GM12878 (cell line): ENCODE measurements around the gene FBXW10B. TPM values are rescaled to one million over a fixed set of nuclear protein-coding genes. Genes with fewer than 3 reads are reported as not detected.
"Not testable (repeated sequence)": the region's sequence is repeated elsewhere in the genome, so short reads cannot be mapped to it uniquely, and the experiment has no call there.

Experiments
- ATAC-seq: fragments of 200-7000 bp; cut with Tn5 transposase; 3 replicates; pipeline ENCODE4 v1.9.1; 2020; ENCODE audit warnings: mild to moderate bottlenecking, moderate library complexity
- BruUV-seq: library from RNA; stranded (reverse); fragments of 400-500 nt; replicated peaks from 2 replicates; lab custom pipeline; 2021; lab: Mats Ljungman, UMichigan
- CTCF ChIA-PET: fragments of 300-600 bp; sonication (Branson Sonifier 250); formaldehyde crosslinking; extraction: SDS; loops from one replicate; lab custom pipeline; 2021; ENCODE audit warnings: inconsistent platforms; lab: Yijun Ruan, JAX
- POLR2A ChIA-PET: fragments of 350-600 bp; formaldehyde crosslinking; extraction: SDS; loops from one replicate; lab custom pipeline; 2021; ENCODE audit warnings: inconsistent platforms; lab: Charles Lee
- RAD21 ChIA-PET: fragments of 300-600 bp; sonication (Branson Sonifier 250); formaldehyde crosslinking; loops from one replicate; lab custom pipeline; 2023; ENCODE audit warnings: antibody characterized with exemption; ENCODE audit not compliant: unreplicated experiment; lab: Charles Lee
- SMC1A ChIA-PET: fragments of 300-600 bp; sonication (Branson Sonifier 250); formaldehyde crosslinking; loops from one replicate; lab custom pipeline; 2023; ENCODE audit not compliant: unreplicated experiment, uncharacterized antibody; lab: Charles Lee
- DNase-seq: peaks from one replicate; pipeline ENCODE4 v3.0.0-alpha.2; 2011; ENCODE audit warnings: low read depth, low spot score
- FAIRE-seq: peaks from 3 replicates; lab custom pipeline; 2011; peaks lifted over from hg19 to GRCh38; lab: Jason Lieb, UNC
- H2AFZ ChIP-seq: 2 replicates; pipeline ENCODE4 v1.6.0; 2011; ENCODE audit warnings: low read depth, low read length, control low read depth; ENCODE audit not compliant: control insufficient read depth
- H3K27ac ChIP-seq: 2 replicates; pipeline ENCODE4 v1.5.1; 2011; ENCODE audit warnings: control low read depth; ENCODE audit not compliant: control insufficient read depth, insufficient read depth
- H3K27me3 ChIP-seq, 2 experiments: replicated peaks in 1 of 2; 2 replicates each; pipeline versions ENCODE4 v1.6.0 to v1.6.1; 2011; ENCODE audit warnings: low read length in 1 of 2; ENCODE audit not compliant: control insufficient read depth in 2 of 2, insufficient read depth in 2 of 2
- H3K36me3 ChIP-seq, 2 experiments: 2 replicates each; pipeline ENCODE4 v1.5.1; 2011; ENCODE audit warnings: low read length in 1 of 2; ENCODE audit not compliant: control insufficient read depth in 2 of 2, insufficient read depth in 2 of 2
- H3K4me1 ChIP-seq: 2 replicates; pipeline ENCODE4 v1.6.1; 2011; ENCODE audit warnings: mild to moderate bottlenecking, low read length, moderate library complexity, mixed read lengths; ENCODE audit not compliant: control insufficient read depth, insufficient read depth
- H3K4me2 ChIP-seq: 2 replicates; pipeline ENCODE4 v1.6.0; 2011; ENCODE audit warnings: control low read depth; ENCODE audit not compliant: control insufficient read depth, insufficient read depth
- H3K4me3 ChIP-seq: fragments of 200-600 bp; sonication (generic); 2 replicates; pipeline ENCODE4 v1.5.1; 2016
- H3K79me2 ChIP-seq: 2 replicates; pipeline ENCODE4 v1.6.0; 2011; ENCODE audit warnings: low read length; ENCODE audit not compliant: control insufficient read depth, insufficient read depth
- H3K9ac ChIP-seq: 2 replicates; pipeline ENCODE4 v1.8.0; 2011; ENCODE audit warnings: low read length, control low read depth, mixed read lengths; ENCODE audit not compliant: control insufficient read depth, insufficient read depth
- H3K9me3 ChIP-seq: replicated peaks from 3 replicates; pipeline ENCODE4 v1.5.1; 2011; ENCODE audit warnings: mild to moderate bottlenecking, low read length; ENCODE audit not compliant: control insufficient read depth, insufficient read depth
- H4K20me1 ChIP-seq: 2 replicates; pipeline ENCODE4 v1.6.0; 2011; ENCODE audit not compliant: control insufficient read depth, insufficient read depth
- WGBS: methylation state at CpG from one replicate; pipeline ENCODE4 v1.1.6; 2016; ENCODE audit warnings: low lambda C conversion rate; ENCODE audit not compliant: insufficient replicate concordance, insufficient coverage; ENCODE audit errors: missing lambda C conversion rate; 5-methylcytosine and 5-hydroxymethylcytosine counted together
- in situ Hi-C: fragments of 300-500 bp; cut with MboI; formaldehyde crosslinking; loops from 9 replicates; pipeline ENCODE4 v1.14.3; 2018; ENCODE audit warnings: mixed read lengths
- intact Hi-C: fragments of 100-400 bp; cut with micrococcal nuclease; formaldehyde crosslinking; loops from one replicate; pipeline ENCODE4 v1.14.2; 2022; ENCODE audit not compliant: unreplicated experiment
- polyA plus RNA-seq, 11 experiments: library from polyadenylated mRNA; depleted of rRNA in 4 of 11; unstranded in 6 of 11; stranded (reverse) in 5 of 11; fragments of >200 nt; fragmentation: Nextera tagmentation in 4 of 11; fragmentation: Illumina TruSeq in 1 of 11; extraction: Ambion mirVana in 4 of 11; extraction: Trizol in 1 of 11; gene quantifications; 1 replicate in 1 of 11; 2 replicates in 10 of 11; pipeline versions ENCODE4 v1.2.1 to v1.2.3, GENCODE V29; 2011 to 2016; ENCODE audit warnings: inconsistent platforms in 2 of 11, missing spikeins in 2 of 11, low read depth in 1 of 11
- total RNA-seq, 4 experiments: library from RNA; depleted of rRNA in 3 of 4; stranded (reverse); fragments of >200 nt in 3 of 4; fragmentation: Illumina TruSeq in 1 of 4; extraction: Trizol in 1 of 4; gene quantifications; 2 replicates each; pipeline versions ENCODE4 v1.2.1 to v1.2.3, GENCODE V29; 2013 to 2021

Gene FBXW10B
- total and polyA plus RNA-seq, 10 of the 15 experiments (the other 5 are each of a cell fraction or from before 2014, with no cell fraction given) = 0.04 to 0.19 (median 0.11) TPM; not detected in 5

DNA sequence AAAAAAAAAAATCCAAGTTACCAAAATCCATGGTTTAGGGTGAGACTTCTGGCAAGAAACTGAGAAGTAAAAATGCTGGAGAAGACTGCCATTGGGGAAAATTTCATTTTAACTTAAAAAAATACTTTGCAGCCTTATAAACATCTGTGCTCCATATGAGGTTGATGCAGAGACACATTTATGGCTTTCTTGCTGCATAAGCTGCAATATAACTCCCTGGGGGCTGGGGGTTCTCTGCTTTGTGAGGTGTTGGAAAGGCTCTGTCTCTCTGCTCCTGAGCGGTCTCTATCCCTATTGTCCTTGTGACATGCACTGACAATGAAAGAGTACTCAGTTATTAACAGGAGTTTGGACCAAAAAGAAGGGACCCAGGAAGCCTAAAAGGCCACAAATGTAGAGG is 6.4 kb downstream of the FBXW10B start:
- SMC1A ChIA-PET, H2AFZ ChIP-seq, FAIRE-seq, H3K4me2 ChIP-seq, DNase-seq, H3K4me1 ChIP-seq, ATAC-seq, BruUV-seq, POLR2A ChIA-PET, H4K20me1 ChIP-seq, in situ Hi-C loops, H3K4me3 ChIP-seq, H3K9ac ChIP-seq, H3K27ac ChIP-seq, H3K9me3 ChIP-seq, CTCF ChIA-PET, RAD21 ChIA-PET, H3K36me3 ChIP-seq, intact Hi-C loops, H3K27me3 ChIP-seq, H3K79me2 ChIP-seq: not testable (repeated sequence)
- WGBS = 0% methylated on average over 1 of the region's 1 CpG

- H3K27me3 ChIP-seq, ATAC-seq, H3K79me2 ChIP-seq, DNase-seq, RAD21 ChIA-PET, H2AFZ ChIP-seq, in situ Hi-C loops, H3K4me1 ChIP-seq, H4K20me1 ChIP-seq, H3K4me2 ChIP-seq, H3K9me3 ChIP-seq, H3K9ac ChIP-seq, H3K27ac ChIP-seq, CTCF ChIA-PET, FAIRE-seq, H3K36me3 ChIP-seq, SMC1A ChIA-PET, intact Hi-C loops, POLR2A ChIA-PET, H3K4me3 ChIP-seq, BruUV-seq: not testable (repeated sequence)
- 3% methylated on average over 6 of the region's 8 CpGs for WGBS
Observed at GRCh38 chr17:15592960-15593359, 26.5 kb downstream of the FBXW10B start.

DNA sequence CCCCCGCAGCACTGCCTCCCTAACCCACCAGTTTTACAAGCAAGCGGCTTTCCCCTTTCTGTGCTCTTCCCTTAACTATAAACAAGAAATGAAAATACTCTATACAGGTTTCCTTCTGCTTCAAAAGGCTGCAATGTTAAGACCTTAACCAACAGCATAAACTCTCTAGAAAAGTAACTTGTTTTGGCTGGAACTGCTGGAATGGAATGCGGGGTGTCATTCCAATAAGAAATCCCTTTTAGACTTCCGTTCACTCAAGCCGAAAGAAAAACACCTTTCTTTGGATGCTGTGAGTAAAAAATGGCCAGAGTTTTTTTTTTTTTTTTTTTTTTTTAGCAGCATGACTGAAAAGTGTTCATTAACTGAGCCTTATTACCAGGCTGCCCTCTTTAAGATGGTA is 27.5 kb downstream of the FBXW10B start:
- SMC1A ChIA-PET, in situ Hi-C loops, H3K4me1 ChIP-seq, H3K27ac ChIP-seq, BruUV-seq, intact Hi-C loops, FAIRE-seq, DNase-seq, POLR2A ChIA-PET, H3K9me3 ChIP-seq, H3K4me3 ChIP-seq, H4K20me1 ChIP-seq, H3K27me3 ChIP-seq, CTCF ChIA-PET, RAD21 ChIA-PET, ATAC-seq, H3K4me2 ChIP-seq, H3K9ac ChIP-seq, H2AFZ ChIP-seq, H3K36me3 ChIP-seq, H3K79me2 ChIP-seq: not testable (repeated sequence)
- WGBS = 4% methylated on average over 4 of the region's 5 CpGs

DNA sequence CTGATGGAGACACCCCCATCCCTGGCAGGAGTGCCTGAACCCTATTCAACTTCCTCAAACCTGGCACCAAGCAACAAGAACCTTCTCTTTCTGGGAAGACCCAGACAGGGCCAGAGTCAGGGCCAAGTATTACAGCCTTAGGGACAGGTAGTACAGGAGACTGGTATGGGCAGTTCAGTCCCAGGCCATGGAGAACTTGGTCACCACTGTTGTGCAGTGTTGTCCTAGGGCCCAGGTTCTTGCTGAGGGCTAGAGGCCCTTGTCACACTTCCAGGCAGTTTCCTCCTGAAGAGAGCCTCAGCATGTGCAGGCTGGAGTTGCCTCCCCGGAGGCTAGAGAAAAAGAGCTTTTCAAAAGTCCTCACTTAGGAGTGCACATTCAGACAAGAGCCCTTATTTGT is 28.7 kb downstream of the FBXW10B start:
- intact Hi-C loops, H3K4me2 ChIP-seq, H4K20me1 ChIP-seq, H3K9ac ChIP-seq, H3K4me1 ChIP-seq, H3K27me3 ChIP-seq, FAIRE-seq, POLR2A ChIA-PET, H3K79me2 ChIP-seq, RAD21 ChIA-PET, ATAC-seq, H2AFZ ChIP-seq, CTCF ChIA-PET, H3K9me3 ChIP-seq, H3K4me3 ChIP-seq, H3K36me3 ChIP-seq, BruUV-seq, H3K27ac ChIP-seq, DNase-seq, SMC1A ChIA-PET, in situ Hi-C loops: not testable (repeated sequence)
- WGBS = 38% methylated on average over 1 of the region's 1 CpG
